GM12864 (cell line): Measurements from ENCODE around the gene PPP1R12B.

Source experiments
- DNase-seq: peaks from one replicate; pipeline ENCODE4 v3.0.0-alpha.2; 2011; ENCODE audit warnings: low read depth
- H3K4me3 ChIP-seq: 2 replicates; pipeline ENCODE4 v1.5.1; 2011; ENCODE audit warnings: mild to moderate bottlenecking, low read depth, low read length, control low read depth
- TF ChIP-seq, protein P1 (sequence below): IDR thresholded peaks from 2 replicates; pipeline ENCODE4 v1.5.1; 2011; ENCODE audit warnings: low read depth, mild to moderate bottlenecking, moderate library complexity, low read length, control low read depth, inconsistent platforms; ENCODE audit errors: missing control alignments

The PPP1R12B gene

DNA sequence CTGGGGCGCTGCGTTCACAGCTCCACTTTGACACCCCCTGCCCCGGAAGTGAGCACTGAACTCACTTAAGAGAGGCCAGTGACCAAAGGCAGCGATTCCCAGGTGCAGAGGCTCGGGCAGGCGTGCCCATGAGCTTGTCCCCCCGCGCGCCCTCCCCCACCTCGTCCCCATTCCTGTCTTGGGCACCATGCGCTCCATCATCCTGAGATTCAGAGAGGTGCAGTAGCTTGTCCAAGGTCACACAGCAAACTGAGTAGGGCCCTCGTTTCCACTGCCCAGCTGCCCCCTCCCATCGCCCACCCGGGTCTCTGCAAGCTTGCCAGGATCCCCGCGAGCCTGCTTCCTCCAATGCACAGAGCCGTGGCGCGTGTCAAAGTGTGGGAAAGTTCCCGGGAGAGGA lies 293.7 kb downstream of the PPP1R12B start:
- DNase-seq, result no peak
- TF ChIP-seq, protein P1, sequence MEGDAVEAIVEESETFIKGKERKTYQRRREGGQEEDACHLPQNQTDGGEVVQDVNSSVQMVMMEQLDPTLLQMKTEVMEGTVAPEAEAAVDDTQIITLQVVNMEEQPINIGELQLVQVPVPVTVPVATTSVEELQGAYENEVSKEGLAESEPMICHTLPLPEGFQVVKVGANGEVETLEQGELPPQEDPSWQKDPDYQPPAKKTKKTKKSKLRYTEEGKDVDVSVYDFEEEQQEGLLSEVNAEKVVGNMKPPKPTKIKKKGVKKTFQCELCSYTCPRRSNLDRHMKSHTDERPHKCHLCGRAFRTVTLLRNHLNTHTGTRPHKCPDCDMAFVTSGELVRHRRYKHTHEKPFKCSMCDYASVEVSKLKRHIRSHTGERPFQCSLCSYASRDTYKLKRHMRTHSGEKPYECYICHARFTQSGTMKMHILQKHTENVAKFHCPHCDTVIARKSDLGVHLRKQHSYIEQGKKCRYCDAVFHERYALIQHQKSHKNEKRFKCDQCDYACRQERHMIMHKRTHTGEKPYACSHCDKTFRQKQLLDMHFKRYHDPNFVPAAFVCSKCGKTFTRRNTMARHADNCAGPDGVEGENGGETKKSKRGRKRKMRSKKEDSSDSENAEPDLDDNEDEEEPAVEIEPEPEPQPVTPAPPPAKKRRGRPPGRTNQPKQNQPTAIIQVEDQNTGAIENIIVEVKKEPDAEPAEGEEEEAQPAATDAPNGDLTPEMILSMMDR, result no peak
- H3K4me3 ChIP-seq, result no peak overlapping the region
